ENCODE measurements around the gene MEIKIN. TPM values are rescaled to one million over a fixed set of nuclear protein-coding genes. Genes with fewer than 3 reads are reported as not detected.

The MEIKIN gene
- polyA plus RNA-seq (2012; ENCODE audit: insufficient read length, low read depth), result not detected

- TF ChIP-seq POLR2AphosphoS5 (IDR thresholded peaks at IDR 0.05; ENCODE audit: low read depth, low read length) (no peak), TAF1 (IDR thresholded peaks at IDR 0.05; ENCODE audit: borderline replicate concordance, insufficient read depth, low read length) (no peak), REST (IDR thresholded peaks at IDR 0.05; ENCODE audit: insufficient read depth in 1 of 2, low read depth in 2 of 2, low read length in 2 of 2) (no peak), FOXP2 (optimal IDR thresholded peaks at IDR 0.05; ENCODE audit: borderline replicate concordance, extremely low read depth, extremely low read length, insufficient read depth) (no peak), SIN3A (IDR thresholded peaks at IDR 0.05; ENCODE audit: borderline replicate concordance, insufficient read depth, low read length) (no peak)
Measured at GRCh38 chr5:131945551-131946168, at the start of gene MEIKIN. Gene MEIKIN (minus strand): TSS chr5:131945663. CDS start chr5:131945505, 158 bp downstream.

- no peak for TF ChIP-seq FOXP2 (optimal IDR thresholded peaks at IDR 0.05; ENCODE audit: borderline replicate concordance, extremely low read depth, extremely low read length, insufficient read depth)
- TF ChIP-seq REST (IDR thresholded peaks at IDR 0.05; ENCODE audit: insufficient read depth in 1 of 2, low read depth in 2 of 2, low read length in 2 of 2), result no peak
- TF ChIP-seq SIN3A (IDR thresholded peaks at IDR 0.05; ENCODE audit: borderline replicate concordance, insufficient read depth, low read length), result no peak
- no peak for TF ChIP-seq TAF1 (IDR thresholded peaks at IDR 0.05; ENCODE audit: borderline replicate concordance, insufficient read depth, low read length)
- no peak for TF ChIP-seq POLR2AphosphoS5 (IDR thresholded peaks at IDR 0.05; ENCODE audit: low read depth, low read length)
Measured at GRCh38 chr5:131994533-131995226, 49.2 kb upstream of the MEIKIN start.

GRCh38 chr5:131994090-131994489 lies 48.6 kb upstream of the MEIKIN start:
- no peak for TF ChIP-seq REST (IDR thresholded peaks at IDR 0.05; ENCODE audit: insufficient read depth in 1 of 2, low read depth in 2 of 2, low read length in 2 of 2)

GRCh38 chr5:131993676-131994075 lies 48.2 kb upstream of the MEIKIN start:
- TF ChIP-seq REST (IDR thresholded peaks at IDR 0.05; ENCODE audit: insufficient read depth in 1 of 2, low read depth in 2 of 2, low read length in 2 of 2) (no peak), TAF1 (IDR thresholded peaks at IDR 0.05; ENCODE audit: borderline replicate concordance, insufficient read depth, low read length) (no peak), SIN3A (IDR thresholded peaks at IDR 0.05; ENCODE audit: borderline replicate concordance, insufficient read depth, low read length) (no peak), FOXP2 (optimal IDR thresholded peaks at IDR 0.05; ENCODE audit: borderline replicate concordance, extremely low read depth, extremely low read length, insufficient read depth) (no peak), POLR2AphosphoS5 (IDR thresholded peaks at IDR 0.05; ENCODE audit: low read depth, low read length) (no peak)
